Measurements from ENCODE around the gene XYLT1. TPM values are rescaled to one million over a fixed set of nuclear protein-coding genes. Genes with fewer than 3 reads are reported as not detected.
"Not testable (repeated sequence)": the region's sequence is repeated elsewhere in the genome, so short reads cannot be mapped to it uniquely, and the experiment has no call there.

XYLT1 gene
- total RNA-seq, 2 donors from 2014 or later = 24.2 to 28.6 TPM

GRCh38 chr16:17497648-17498047, 26.9 kb upstream of the XYLT1 start:
- intact Hi-C loops (cut with DNase I, micrococcal nuclease) = no loop called here
- DNase-seq (no peak), ATAC-seq (no peak)

- ATAC-seq (no peak), DNase-seq (no peak)
- intact Hi-C loops (cut with DNase I, micrococcal nuclease) = no loop called here
Measured at GRCh38 chr16:17496891-17497290, 26.1 kb upstream of the XYLT1 start.

- DNase-seq (no peak), ATAC-seq (no peak)
- intact Hi-C loops (cut with DNase I, micrococcal nuclease) = no loop called here
Measured at GRCh38 chr16:17493012-17493411, 22.3 kb upstream of the XYLT1 start.

GRCh38 chr16:17491140-17491662, 20.4 kb upstream of the XYLT1 start:
- DNase-seq (no peak), ATAC-seq (no peak)
- intact Hi-C loops (cut with DNase I, micrococcal nuclease) = no loop called here

GRCh38 chr16:17488506-17488905, 17.7 kb upstream of the XYLT1 start:
- DNase-seq (no peak), ATAC-seq (no peak)
- intact Hi-C loops (cut with DNase I, micrococcal nuclease) = no loop called here

GRCh38 chr16:17483351-17483750, 12.6 kb upstream of the XYLT1 start:
- intact Hi-C loops (cut with DNase I, micrococcal nuclease) = no loop called here
- ATAC-seq (no peak), DNase-seq (no peak)

- DNase-seq; intact Hi-C loops (cut with DNase I, micrococcal nuclease); ATAC-seq: not testable (repeated sequence)
Measured at GRCh38 chr16:17482341-17482740, 11.6 kb upstream of the XYLT1 start.

GRCh38 chr16:17481736-17482135, 11.0 kb upstream of the XYLT1 start:
- ATAC-seq = peak; percentile 97
- peak; percentile 38 to 48 for DNase-seq
- intact Hi-C loops (cut with DNase I, micrococcal nuclease) = no loop called here

DNA sequence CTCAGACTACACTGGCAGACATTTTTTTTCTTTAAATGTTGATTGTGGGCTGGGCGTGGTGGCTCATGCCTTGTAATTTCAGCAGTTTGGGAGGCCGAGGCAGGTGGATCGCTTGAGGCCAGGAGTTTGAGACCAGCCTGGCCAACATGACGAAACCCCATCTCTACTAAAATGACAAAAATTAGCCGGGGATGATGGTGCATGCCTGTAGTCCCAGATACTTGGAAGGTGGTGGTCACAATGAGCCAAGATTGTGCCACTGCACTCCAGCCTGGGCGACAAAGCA, 6.4 kb upstream of the XYLT1 start:
- DNase-seq, ATAC-seq: not testable (repeated sequence)
- intact Hi-C loops (cut with DNase I, micrococcal nuclease) = loop anchor here in 1 of 2 donors (10.0 kb wide), 1 partner anchor 98 kb away; no protein-coding TSS in a partner anchor

DNA sequence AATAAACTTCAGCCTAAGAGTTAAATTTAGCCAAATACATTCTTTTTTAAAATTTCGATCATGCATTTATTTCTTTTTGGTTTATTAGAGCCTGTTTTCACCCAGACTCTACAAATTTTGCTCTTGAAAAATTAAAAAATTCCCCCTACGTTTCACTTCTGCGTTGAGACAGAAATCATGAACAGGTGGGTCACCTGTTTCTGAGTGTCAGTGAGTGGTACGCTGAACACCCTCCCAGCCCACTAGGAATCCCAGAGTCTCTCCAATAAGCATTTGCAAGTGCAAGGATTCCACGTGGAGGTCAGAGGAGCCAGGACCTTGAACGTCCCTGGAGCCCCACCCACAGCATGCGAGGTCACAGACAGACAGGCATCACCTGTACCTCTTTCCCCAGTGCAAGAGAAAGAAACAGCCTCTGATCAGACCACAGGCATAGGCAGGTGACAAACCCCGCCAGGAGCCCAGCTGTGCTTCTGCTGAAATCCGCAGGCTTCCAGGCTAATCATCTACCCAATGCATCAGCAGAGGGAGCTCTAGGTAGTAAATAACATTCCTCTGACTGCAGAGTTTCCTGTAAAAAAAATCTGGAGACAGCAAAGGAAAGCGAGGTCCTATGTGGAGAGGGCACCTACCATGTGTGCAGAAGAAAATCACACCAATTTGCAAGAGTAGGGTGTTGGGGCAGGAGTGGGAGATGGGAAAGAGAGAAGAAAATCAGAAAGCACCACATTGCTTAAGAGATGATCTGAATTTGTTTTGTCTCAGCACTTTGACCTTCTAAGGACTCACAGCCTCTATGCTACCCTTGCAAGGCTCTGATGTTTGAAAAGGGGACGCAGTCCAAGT, 5.9 kb upstream of the XYLT1 start:
- ATAC-seq (peak; percentile 83), DNase-seq (peak; percentile 56)
- intact Hi-C loops (cut with DNase I, micrococcal nuclease) = loop anchor here in 1 of 2 donors (10.0 kb wide), 1 partner anchor 98 kb away; no protein-coding TSS in a partner anchor

- ATAC-seq (no peak), DNase-seq (no peak)
- intact Hi-C loops (cut with DNase I, micrococcal nuclease) = loop anchor here in 1 of 2 donors (10.0 kb wide), 1 partner anchor 100 kb away; no protein-coding TSS in a partner anchor
Measured at GRCh38 chr16:17475104-17475503, 4.3 kb upstream of the XYLT1 start.

GRCh38 chr16:17474572-17474971, 3.8 kb upstream of the XYLT1 start:
- intact Hi-C loops (cut with DNase I, micrococcal nuclease) = loop anchor here in 1 of 2 donors (10.0 kb wide), 1 partner anchor 100 kb away; no protein-coding TSS in a partner anchor
- ATAC-seq = no peak
- peak in 1 of 2 donors; percentile 21 for DNase-seq

- DNase-seq (no peak), ATAC-seq (no peak)
- intact Hi-C loops (cut with DNase I, micrococcal nuclease) = loop anchor here in 1 of 2 donors (10.0 kb wide), 1 partner anchor 101 kb away; no protein-coding TSS in a partner anchor
Measured at GRCh38 chr16:17474037-17474436, 3.3 kb upstream of the XYLT1 start.

DNA sequence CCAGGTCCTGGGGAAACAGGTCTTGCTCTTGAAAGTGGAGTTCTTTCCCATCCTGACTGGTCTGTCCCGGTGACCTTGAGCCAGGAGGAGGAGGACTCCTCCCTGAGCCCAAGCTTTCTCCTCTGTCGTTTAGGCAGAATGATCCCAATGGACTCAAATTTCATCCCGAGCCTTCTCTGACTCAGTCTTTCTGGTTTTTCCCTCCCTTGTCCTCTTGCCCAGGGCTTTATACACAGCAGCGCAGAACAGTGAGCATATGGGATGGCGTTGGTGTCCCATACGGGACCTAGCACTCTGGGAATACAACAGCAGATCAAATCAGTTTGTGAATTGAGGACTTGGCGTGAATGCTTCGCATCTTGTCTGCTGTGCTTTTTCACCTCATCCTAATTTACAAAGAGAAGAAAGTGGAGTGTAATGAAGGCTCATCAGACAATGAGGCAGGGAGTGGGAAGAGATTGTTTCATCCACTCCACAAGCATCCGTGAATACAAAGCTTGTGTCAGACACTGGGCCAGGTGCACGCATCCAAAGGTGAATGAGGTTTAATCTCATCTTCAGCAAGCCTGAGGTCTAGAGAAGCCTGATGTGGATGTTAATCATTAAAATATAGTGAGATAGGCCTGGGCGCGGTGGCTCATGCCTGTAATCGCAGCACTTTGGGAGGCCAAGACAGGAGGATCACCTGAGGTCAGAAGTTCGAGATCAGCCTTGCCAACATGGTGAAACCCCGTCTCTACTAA, 1.1 kb upstream of the XYLT1 start:
- no peak for DNase-seq
- intact Hi-C loops (cut with DNase I, micrococcal nuclease) = loop anchor here in 1 of 2 donors (10.0 kb wide), 1 partner anchor 103 kb away; no protein-coding TSS in a partner anchor
- ATAC-seq = no peak

DNA sequence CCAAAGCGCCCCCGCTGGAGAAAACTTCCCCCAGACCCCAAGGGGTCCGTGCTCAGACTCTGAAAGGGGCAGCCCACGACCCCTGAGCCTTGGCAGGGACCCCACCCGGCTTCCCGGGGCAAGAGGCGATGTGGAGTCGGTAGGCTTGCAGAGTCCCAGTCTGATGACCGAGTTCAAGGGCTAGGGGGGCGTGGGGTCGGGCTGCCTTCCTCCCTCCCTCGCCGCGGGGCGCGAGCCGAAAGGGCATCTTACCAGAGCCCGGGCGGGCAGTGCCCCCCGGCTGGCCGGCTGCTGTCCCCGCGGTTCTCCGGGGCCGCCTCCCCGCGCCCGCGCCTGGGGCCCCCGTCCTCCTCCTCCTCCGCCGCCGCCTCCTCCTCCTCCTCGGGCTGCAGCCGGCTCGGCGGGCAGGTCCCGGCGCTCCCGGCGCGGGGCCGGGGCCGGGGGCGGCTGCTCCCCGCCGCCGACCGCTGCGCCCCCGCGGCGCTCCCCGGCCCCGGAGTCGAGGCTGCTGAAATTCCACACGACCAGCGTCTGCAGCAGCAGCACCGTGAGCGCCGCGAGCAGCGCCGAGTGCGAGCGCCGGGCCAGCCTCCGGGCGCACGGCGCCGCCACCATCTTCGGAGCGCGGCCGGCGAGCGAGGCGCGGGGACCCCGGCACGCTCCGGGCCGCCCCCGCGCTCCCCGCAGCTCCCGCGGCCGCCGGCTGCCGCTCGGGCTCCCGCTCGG, 415 bp downstream of the XYLT1 start:
- ATAC-seq (peak; percentile 39), DNase-seq (peak in 1 of 2 donors; percentile 56)
- intact Hi-C loops (cut with DNase I, micrococcal nuclease) = loop anchor here in 1 of 2 donors (10.0 kb wide), 1 partner anchor 104 kb away; no protein-coding TSS in a partner anchor

- ATAC-seq = peak; percentile 42
- DNase-seq = peak in 1 of 2 donors; percentile 49
- intact Hi-C loops (cut with DNase I, micrococcal nuclease) = loop anchor here in 1 of 2 donors (5.0 to 10.0 kb wide), 3 partner anchors 105 to 272 kb away; no protein-coding TSS in a partner anchor
Measured at GRCh38 chr16:17469741-17470181, 999 bp downstream of the XYLT1 start.

- intact Hi-C loops (cut with DNase I, micrococcal nuclease) = loop anchor here in 1 of 2 donors (5.0 to 10.0 kb wide), 2 partner anchors 164 to 272 kb away; no protein-coding TSS in a partner anchor
- peak in 1 of 2 donors; percentile 28 for DNase-seq
- peak; percentile 35 for ATAC-seq
Measured at GRCh38 chr16:17469011-17469740, 1.6 kb downstream of the XYLT1 start.

- intact Hi-C loops (cut with DNase I, micrococcal nuclease) = loop anchor here in 1 of 2 donors (5.0 to 10.0 kb wide), 2 partner anchors 164 to 271 kb away; no protein-coding TSS in a partner anchor
- ATAC-seq (no peak), DNase-seq (no peak)
Measured at GRCh38 chr16:17468611-17469010, 2.1 kb downstream of the XYLT1 start.

Measured in left colon (tissue), 2 donors.